LNCAP (cell line): ENCODE results near the gene ZFYVE21.

Experiments
- TF ChIP-seq, protein P1 (sequence below): fragments of 450-650 bp; IDR thresholded peaks from 2 replicates; pipeline ENCODE4 v1.5.1; 2017; ENCODE audit warnings: mild to moderate bottlenecking

ZFYVE21 gene

DNA sequence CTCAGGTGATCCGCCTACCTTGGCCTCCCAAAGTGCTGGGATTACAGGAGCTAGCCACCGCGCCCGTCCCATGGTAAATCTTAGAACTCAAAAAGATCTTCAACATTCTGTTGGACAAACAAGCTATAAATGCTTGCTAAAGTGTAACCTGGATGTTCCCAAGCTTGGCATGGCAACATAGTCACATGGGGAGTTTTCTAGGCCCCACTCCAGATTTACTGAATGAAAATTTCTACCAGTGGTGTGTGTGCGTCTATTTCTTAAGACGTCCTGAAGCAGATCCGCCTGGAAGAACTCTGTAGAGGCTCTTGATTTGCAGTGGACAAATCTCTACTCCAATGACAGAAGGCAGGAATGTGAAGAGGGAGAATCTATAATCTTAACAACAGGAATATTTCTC is 59.9 kb downstream of the ZFYVE21 start:
- TF ChIP-seq, protein P1, sequence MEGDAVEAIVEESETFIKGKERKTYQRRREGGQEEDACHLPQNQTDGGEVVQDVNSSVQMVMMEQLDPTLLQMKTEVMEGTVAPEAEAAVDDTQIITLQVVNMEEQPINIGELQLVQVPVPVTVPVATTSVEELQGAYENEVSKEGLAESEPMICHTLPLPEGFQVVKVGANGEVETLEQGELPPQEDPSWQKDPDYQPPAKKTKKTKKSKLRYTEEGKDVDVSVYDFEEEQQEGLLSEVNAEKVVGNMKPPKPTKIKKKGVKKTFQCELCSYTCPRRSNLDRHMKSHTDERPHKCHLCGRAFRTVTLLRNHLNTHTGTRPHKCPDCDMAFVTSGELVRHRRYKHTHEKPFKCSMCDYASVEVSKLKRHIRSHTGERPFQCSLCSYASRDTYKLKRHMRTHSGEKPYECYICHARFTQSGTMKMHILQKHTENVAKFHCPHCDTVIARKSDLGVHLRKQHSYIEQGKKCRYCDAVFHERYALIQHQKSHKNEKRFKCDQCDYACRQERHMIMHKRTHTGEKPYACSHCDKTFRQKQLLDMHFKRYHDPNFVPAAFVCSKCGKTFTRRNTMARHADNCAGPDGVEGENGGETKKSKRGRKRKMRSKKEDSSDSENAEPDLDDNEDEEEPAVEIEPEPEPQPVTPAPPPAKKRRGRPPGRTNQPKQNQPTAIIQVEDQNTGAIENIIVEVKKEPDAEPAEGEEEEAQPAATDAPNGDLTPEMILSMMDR: no peak

DNA sequence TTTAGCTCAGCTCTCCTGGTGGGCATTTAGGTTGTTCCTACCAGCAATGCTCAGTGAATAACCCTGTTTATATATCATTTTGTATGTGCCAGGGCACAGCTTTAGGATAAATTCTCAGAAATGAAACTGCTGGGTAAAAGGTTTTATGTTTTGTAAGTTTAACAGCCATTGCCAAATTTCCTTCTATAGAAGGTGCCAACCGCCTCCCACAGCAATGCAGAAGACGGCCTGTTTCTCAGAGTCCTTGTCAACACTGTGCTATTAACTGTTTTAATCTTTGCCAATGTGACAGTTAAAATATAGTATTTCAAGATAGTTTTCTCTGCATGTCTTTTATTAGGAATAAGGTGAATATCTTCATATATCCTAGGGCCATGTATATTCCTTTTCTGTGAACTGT is 66.8 kb downstream of the ZFYVE21 start:
- TF ChIP-seq, protein P1: no peak
